Smooth muscle cell of the brain vasculature (primary cell): Measurements from ENCODE around the gene INAFM2.

Experiments
- DNase-seq: peaks from one replicate; pipeline ENCODE4 v3.0.0-alpha.2; 2012; ENCODE audit warnings: low read depth, low spot score

INAFM2 gene

GRCh38 chr15:40287505-40287904, 36.0 kb upstream of the INAFM2 start:
- no peak for DNase-seq

DNA sequence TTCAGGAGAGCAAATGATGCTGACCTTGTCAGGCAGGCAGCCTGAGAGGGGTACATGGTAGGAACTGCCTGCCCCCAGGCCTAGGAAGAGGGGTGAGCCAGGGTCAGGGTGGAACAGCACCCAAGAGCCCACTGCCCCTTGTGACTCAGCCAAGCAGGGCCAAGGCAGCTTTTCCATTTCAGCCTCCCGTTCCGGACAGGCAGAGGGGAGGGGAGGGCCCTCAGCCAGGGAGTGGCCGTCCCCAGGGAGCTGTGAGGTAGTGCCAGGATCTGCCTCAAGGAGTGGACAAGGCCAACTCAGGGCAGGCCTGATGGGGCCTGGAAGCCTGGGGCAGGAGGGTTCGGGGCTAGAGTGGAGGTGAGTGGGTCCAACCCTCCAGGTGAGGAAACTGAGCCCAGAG, 35.5 kb upstream of the INAFM2 start:
- no peak for DNase-seq

DNA sequence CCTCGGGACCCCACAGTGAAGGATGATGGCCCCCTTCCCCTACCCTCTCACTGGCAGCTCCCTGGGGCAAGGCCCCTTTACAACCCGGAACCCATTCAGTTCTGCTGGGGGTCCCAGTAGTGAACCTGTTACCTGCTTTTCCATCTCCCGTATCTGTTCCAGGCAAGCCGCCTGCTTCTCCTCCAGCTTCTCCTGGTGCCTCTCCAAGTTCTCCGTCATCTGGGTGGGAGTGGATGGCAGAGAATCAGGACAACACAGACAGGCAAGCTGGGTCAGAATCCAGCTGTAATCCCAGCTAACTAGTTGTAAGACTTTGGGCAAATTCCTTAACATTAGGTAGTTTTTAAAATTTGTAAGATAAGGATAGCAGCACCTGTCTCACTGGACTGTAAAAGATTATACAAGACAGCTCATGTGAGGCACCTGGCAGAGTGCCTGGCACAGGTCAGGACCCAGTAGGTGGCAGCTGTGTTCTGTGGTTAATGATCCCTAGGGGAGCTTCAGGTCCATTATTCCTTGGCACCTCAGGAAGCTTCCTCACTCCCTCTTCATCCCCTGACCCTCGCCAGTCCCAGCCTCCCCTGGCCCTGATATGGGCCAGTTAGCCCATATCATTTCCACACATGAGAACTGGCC, 34.2 kb upstream of the INAFM2 start:
- DNase-seq, result no peak

GRCh38 chr15:40290545-40290917, 33.0 kb upstream of the INAFM2 start:
- DNase-seq, result no peak

DNA sequence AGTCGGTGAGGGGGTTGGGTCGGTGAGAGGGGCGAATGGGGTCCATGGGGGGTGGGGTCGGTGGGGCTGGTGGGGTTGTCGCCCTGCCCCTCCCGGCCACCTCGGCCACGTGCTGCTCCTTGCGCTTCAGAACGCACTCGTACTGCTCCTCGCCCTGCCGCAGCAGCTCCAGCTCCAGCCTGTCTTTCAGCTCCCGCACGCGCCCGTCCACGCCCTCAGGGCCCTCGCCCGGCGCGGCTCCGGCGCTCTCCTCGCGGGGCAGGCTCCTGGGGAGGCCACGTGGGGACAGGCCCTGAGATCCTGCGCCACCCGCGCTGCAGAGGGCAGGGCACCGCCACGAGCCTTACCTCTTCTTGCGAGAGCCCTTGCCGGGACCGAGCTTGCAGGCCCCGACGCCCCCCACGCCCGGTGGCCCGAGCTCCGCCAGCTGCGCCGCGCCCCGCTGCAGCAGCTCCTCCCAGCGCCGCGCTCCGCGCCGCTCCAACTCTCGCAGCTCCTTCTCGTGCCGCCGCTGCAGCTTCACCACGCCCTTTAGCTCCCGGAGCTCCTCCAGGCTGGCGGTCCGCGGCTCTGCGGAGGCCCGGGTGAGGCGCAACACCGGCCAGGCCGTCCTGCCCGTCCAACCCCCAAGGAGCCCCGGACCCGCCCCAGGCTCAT, 32.4 kb upstream of the INAFM2 start:
- no peak for DNase-seq

DNA sequence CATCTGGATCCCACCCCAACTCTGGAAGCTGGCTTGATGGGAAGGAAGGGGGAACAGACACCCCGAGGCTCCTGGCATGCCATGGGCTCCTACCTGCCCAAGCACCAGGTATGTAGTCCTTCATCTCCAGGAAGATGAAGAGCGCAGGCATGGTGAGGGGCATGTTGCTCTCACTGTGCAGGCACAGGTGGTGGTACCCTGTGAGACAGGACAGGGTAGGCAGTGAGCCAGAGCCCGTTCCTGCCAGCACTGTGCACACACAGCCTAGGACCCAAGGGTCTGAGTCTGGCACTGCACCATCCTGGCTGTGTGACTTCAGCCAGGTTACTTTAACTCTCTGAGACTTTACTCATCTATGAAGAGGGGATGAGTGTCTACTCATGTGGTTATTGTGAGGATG, 31.2 kb upstream of the INAFM2 start:
- no peak for DNase-seq

DNA sequence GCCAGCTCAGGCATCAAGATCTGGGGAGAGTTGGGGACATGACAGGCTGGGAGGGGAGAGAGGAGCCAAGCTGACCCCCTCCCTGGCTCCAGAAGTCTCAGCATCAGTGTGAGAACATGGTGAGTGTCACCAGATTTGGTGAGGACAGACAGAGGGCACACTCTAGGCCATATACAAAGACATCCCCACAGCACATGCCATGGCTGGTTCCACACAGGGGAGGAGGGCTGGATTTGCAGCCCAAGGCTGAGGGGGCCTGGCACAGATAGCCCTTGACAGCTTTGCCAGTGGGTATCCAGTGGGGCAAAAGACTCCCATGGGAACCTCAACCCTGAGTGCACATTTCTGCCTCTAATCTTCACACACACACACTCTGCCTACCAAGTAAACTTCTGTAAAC, 30.5 kb upstream of the INAFM2 start:
- no peak for DNase-seq

DNA sequence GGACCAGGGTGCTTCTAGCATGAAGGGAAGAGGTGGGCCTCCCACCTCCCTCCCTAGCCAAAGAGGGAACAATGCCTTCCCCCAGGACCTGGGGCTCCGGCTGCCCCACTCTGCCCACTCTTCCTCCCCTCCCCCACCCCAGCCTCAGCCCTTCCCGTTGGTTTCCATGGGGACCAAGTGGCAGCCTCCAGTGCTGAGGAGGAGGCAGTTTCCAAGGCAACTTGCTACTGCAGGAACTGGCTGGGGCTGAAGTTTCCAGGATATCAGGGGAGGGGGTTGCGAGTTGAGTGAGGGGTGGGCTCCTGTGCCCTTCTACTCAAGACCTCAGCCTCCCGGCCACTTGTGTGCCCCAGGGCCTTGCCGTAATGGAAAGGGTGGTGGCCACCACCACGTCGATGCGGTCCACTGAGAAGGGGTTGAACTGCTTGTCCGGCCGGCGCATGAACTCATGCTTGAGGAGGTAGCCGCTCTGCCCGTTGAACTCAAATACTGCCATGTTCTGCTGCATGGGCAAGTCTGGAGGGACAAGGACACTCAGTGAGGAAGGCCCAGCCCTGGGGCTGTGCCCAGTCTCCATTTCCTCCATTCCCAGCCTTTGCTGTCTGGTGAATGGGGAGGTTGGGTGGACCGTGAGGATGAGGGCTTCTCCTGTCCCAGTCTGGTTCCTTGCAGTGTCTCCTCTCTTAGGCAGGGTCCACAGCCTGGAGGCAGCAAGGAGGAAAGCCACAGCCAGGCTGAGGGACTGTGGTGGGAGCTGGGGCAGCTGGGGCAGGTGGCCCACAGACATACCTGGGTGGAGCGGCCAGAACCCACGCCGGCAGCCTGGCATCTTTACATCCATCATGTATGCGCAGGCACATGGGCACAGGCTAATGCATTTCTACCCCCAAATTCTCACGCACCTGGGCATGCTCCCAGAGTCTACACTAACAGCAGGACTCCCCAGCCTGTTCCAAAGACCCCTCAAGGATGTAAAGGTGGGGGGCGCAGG, 29.3 kb upstream of the INAFM2 start:
- DNase-seq, result no peak

DNA sequence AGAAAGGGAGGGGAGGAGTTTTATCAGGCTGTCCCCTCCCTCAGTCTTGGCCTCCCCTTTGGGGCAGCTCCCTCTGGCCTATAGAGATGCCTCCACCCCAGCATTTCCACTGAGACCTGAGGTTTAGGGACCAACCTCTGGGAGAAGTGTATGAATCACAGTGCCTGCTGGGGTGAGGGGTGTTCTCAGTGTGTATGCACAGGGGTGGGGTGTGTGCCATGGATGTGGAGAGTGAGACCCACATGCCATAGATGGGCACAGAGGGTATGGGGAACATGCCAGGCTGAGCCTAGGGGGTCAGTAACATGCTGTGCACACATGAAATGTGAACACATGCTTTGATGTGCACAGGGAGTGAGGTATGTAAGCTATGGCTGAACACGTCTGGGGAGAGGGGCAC, 28.2 kb upstream of the INAFM2 start:
- no peak for DNase-seq

GRCh38 chr15:40295877-40296560, 27.5 kb upstream of the INAFM2 start:
- DNase-seq, result no peak

GRCh38 chr15:40296561-40297230, 26.8 kb upstream of the INAFM2 start:
- no peak for DNase-seq

- no peak for DNase-seq
These were observed 26.1 kb upstream of the INAFM2 start for GRCh38 chr15:40297356-40297755.

- DNase-seq, result no peak
These were observed 25.1 kb upstream of the INAFM2 start for GRCh38 chr15:40298216-40298935.

DNA sequence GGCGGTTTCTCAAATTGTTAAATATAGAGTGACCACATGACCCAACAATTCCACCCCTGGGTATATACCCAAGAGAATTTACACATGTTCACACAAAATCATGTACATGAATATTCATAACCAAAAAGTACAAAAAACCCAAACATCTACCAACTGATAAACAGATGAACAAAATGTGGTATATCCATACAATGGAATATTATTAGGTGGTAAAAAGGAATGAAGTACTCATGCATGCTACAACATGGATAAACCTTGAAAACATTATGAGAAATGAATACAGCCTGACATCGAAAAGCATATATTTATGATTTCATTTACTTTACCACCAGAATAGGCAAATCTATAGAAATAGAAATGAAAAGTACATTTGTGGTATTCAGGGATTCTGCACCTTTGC, 23.1 kb upstream of the INAFM2 start:
- no peak for DNase-seq

GRCh38 chr15:40300771-40301170, 22.7 kb upstream of the INAFM2 start:
- no peak for DNase-seq

DNA sequence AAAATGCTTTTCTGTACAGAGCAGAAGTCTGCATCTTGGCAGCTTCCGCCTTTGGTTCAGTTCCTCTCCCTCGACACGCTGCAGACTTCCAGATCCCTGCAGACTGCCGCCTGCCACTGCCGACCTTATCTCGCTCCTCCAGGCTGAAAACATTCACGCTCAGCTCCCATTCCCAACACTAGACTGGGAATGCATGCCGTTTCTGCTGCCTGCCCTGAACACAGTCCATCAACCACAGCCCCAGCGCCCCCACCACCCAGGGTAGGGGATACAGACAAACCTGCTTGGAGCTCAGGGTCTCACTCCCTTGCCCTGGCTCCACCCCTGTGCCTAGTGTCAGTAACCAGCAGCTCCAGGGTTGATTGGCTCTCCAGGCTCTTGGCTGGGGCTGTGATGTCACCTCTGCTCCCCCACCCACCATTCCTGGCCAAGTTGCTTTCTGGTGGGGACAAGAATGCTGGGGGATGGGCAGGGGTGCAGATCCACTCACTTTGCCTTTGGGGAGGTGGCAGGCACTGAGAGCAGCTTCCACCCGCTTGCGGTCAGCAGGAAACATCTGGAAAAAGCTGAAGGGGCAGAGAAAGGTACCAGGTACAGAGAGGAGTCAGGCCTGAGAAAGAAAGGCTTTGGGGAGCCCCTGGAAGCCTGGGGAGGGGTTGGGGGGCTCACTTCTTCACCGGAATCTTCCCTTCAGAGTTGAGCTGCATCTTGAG, 21.9 kb upstream of the INAFM2 start:
- DNase-seq, result no peak

DNA sequence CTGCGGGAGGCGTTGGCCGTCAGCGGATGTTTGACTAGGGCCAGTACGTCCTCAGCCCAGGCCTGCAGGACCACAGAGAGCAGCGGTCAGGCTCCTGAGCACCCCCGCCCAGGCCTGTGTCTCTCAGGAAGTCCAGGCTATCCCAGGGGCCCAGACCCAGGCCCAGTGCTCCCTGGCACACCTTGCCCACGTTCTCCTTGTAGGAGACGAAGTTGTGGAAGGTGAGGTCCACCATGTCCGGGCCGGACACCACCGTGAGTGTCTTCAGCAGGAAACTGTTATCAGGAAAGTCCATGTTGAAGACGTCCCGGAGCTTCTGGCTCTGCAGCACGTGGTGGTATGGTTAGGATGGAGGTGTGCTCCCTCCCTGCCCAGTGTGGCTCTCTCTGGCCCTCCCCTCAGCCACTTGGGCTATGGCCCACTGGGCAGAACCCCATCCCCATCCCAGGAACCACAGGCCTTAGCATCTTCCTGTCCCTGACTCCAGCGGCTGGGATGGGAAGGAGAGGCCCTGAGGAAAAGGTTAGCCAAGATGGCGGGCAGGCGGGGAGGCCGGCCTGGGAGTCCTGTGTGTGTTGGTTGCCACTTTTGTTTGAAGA, 21.1 kb upstream of the INAFM2 start:
- no peak for DNase-seq

GRCh38 chr15:40302981-40303380, 20.5 kb upstream of the INAFM2 start:
- no peak for DNase-seq

GRCh38 chr15:40303576-40303975, 19.9 kb upstream of the INAFM2 start:
- no peak for DNase-seq

DNA sequence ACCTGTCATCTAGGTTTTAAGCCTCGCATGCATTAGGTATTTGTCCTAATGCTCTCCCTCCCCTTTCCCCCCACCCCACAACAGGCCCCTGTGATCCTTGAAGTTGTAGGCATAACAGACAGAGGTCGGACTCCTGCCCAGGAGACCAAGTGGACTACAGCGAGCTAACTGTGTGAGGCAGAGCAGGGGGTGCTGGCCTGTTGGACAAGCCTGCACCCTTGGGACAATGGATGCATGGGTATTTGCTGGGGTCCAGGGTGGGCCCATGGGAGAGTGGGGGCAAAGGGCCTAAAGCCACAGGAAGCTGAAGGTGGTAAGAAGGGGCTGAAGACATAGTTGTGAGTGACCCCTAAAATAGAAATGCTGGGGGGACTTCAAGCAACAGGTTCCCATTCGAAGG, 18.2 kb upstream of the INAFM2 start:
- DNase-seq, result no peak
